Psoas muscle (tissue), 8 donors: ENCODE results near the gene GAPVD1. TPM values are rescaled to one million over a fixed set of nuclear protein-coding genes. Genes with fewer than 3 reads are reported as not detected.

Experiments
- ATAC-seq, 4 donors: fragments of 200-7000 bp; cut with Tn5 transposase; one replicate each; pipeline ENCODE4 v1.9.1; 2020; ENCODE audit warnings: moderate library complexity in 3 of 4, mild to moderate bottlenecking in 2 of 4
- DNase-seq, 2 donors: peaks; one replicate each; pipeline ENCODE4 v3.0.0-alpha.2; 2020
- H3K27ac ChIP-seq: fragments of 200-600 bp; one replicate; pipeline ENCODE4 v1.8.0; 2022
- H3K27me3 ChIP-seq, 3 donors: fragments of 200-600 bp in 1 of 3; one replicate each; pipeline versions ENCODE4 v1.6.1 to v1.8.0; 2013 to 2022; ENCODE audit warnings: low read length in 2 of 3, mild to moderate bottlenecking in 2 of 3, moderate library complexity in 1 of 3; ENCODE audit not compliant: insufficient read depth in 3 of 3
- H3K36me3 ChIP-seq, 2 donors: fragments of 200-600 bp in 1 of 2; one replicate each; pipeline versions ENCODE4 v1.6.1 to v1.8.0; 2013 to 2022; ENCODE audit warnings: low read depth in 1 of 2, mild to moderate bottlenecking in 1 of 2, moderate library complexity in 1 of 2; ENCODE audit not compliant: insufficient read depth in 1 of 2
- H3K4me1 ChIP-seq: fragments of 200-600 bp; one replicate; pipeline ENCODE4 v1.8.0; 2022
- H3K4me3 ChIP-seq: fragments of 200-600 bp; one replicate; pipeline ENCODE4 v1.8.0; 2022; ENCODE audit warnings: mild to moderate bottlenecking
- H3K9me3 ChIP-seq: fragments of 200-600 bp; one replicate; pipeline ENCODE4 v1.8.0; 2022
- CTCF ChIP-seq: fragments of 200-600 bp; IDR thresholded peaks from one replicate; pipeline ENCODE4 v1.8.0; 2022; ENCODE audit warnings: antibody characterized with exemption
- WGBS, 3 donors: extraction: QIAGEN DNeasy Blood & Tissue Kit; methylation state at CpG; one replicate each; pipeline versions ENCODE4 v1.1.6 to v1.1.7; 2013; 5-methylcytosine and 5-hydroxymethylcytosine counted together
- intact Hi-C, 2 donors: fragments of 100-400 bp; cut with DNase I; formaldehyde crosslinking; loops; one replicate each; pipeline versions ENCODE4 v1.11.0 to v1.14.2; 2022
- polyA plus RNA-seq, 3 donors: library from polyadenylated mRNA; stranded (reverse); fragments of 200-250 nt; gene quantifications; one replicate each; pipeline ENCODE4 v1.2.3, GENCODE V29; 2013
- total RNA-seq, 4 donors: library from RNA; stranded (reverse); fragmentation: NEBNext Ultra II Directional in 2 of 4; extraction: Animal tissue kit (Norgen Biotek cat#: 25700) in 2 of 4; gene quantifications; one replicate each; pipeline versions ENCODE4 v1.2.1 to v1.2.4, GENCODE V29; 2021 to 2023
- donor health status: healthy with polysubstance abuse.
- donor health status: DM: no; HTN: no; CAD: no; lungs with moderate emphysema.
- donor health status: Bipolar disorder and iron deficiency.
- donor health status: healthy.
- donor health status: DM: yes; HTN: yes; CAD: no.
- donor health status: DM: no; HTN: no; CAD: no.
- donor health status: DM: no; HTN: no; CAD: no.
- donor health status: DM: yes; HTN: yes; CAD: no.

Gene GAPVD1
- total and polyA plus RNA-seq, 7 donors = 9.7 to 49.3 (median 33.0) TPM

- Histone ChIP-seq H3K4me3 (no peak overlapping the region), H3K27me3 (no peaks in the 10 kb centered on the region), H3K4me1 (no peaks in the 10 kb centered on the region), H3K9me3 (no peaks in the 10 kb centered on the region), H3K27ac (no peak overlapping the region), H3K36me3 (no peaks in the 10 kb centered on the region)
- ATAC-seq (no peak), DNase-seq (no peak)
- TF ChIP-seq CTCF = no peak
- WGBS, 3 donors = 74 to 78% (median 76%) methylated on average over 12 of the region's 12 CpGs
- intact Hi-C loops = loop anchor here in 1 of 2 donors (10.0 kb wide), 1 partner anchor 234 kb away; no protein-coding TSS in a partner anchor
Observed at GRCh38 chr9:125400725-125401716, 139.4 kb downstream of the GAPVD1 start.

GRCh38 chr9:125404733-125405132 is 143.1 kb downstream of the GAPVD1 start:
- TF ChIP-seq CTCF = no peak
- H3K9me3 ChIP-seq = no peaks in the 10 kb centered on the region
- H3K4me1 ChIP-seq = peaks cover 3% of the 10 kb centered on the region
- no peak overlapping the region for H3K4me3 ChIP-seq
- no peaks in the 10 kb centered on the region for H3K36me3 ChIP-seq
- WGBS, 3 donors = 79 to 92% (median 91%) methylated on average over 7 of the region's 7 CpGs
- peaks cover 0 to 17% (median 4%) of the 10 kb centered on the region in 3 donors for H3K27me3 ChIP-seq
- intact Hi-C loops = loop anchor here in 1 of 2 donors (5.0 to 10.0 kb wide), 2 partner anchors 230 to 823 kb away; no protein-coding TSS in a partner anchor
- ATAC-seq = no peak
- DNase-seq = no peak
- H3K27ac ChIP-seq = no peak overlapping the region

GRCh38 chr9:125405938-125406809 is 144.5 kb downstream of the GAPVD1 start:
- no peak for TF ChIP-seq CTCF
- H3K4me1 ChIP-seq = peaks cover 3% of the 10 kb centered on the region
- intact Hi-C loops = loop anchor here in 1 of 2 donors (5.0 to 10.0 kb wide), 2 partner anchors 229 to 821 kb away; no protein-coding TSS in a partner anchor
- no peak overlapping the region for H3K27ac ChIP-seq
- DNase-seq (no peak), ATAC-seq (no peak)
- no peak overlapping the region for H3K4me3 ChIP-seq
- H3K9me3 ChIP-seq = no peaks in the 10 kb centered on the region
- peaks cover 0 to 17% (median 4%) of the 10 kb centered on the region in 3 donors for H3K27me3 ChIP-seq
- 94% methylated on average over 15 of the region's 15 CpGs for WGBS, 3 donors
- no peaks in the 10 kb centered on the region for H3K36me3 ChIP-seq

- peaks cover 3% of the 10 kb centered on the region for H3K4me1 ChIP-seq
- H3K36me3 ChIP-seq = no peaks in the 10 kb centered on the region
- H3K27ac ChIP-seq = no peak overlapping the region
- no peak for TF ChIP-seq CTCF
- no peak overlapping the region for H3K4me3 ChIP-seq
- 93 to 95% (median 95%) methylated on average over 13 of the region's 13 CpGs for WGBS, 3 donors
- H3K27me3 ChIP-seq = peaks cover 0 to 17% (median 4%) of the 10 kb centered on the region in 3 donors
- DNase-seq (no peak), ATAC-seq (no peak)
- no peaks in the 10 kb centered on the region for H3K9me3 ChIP-seq
- intact Hi-C loops = loop anchor here in 1 of 2 donors (5.0 to 10.0 kb wide), 2 partner anchors 228 to 821 kb away; no protein-coding TSS in a partner anchor
Observed at GRCh38 chr9:125406810-125407087, 145.1 kb downstream of the GAPVD1 start.
